H1 (cell line): ENCODE measurements around the gene GNAQ. TPM values are rescaled to one million over a fixed set of nuclear protein-coding genes. Genes with fewer than 3 reads are reported as not detected.

Experiments used
- CTCF ChIA-PET: fragments of 300-600 bp; sonication (Branson Sonifier 250); formaldehyde crosslinking; loops from one replicate; lab custom pipeline; 2021; ENCODE audit not compliant: partially characterized antibody; lab: Charles Lee
- POLR2A ChIA-PET: fragments of 300-600 bp; sonication (Branson Sonifier 250); formaldehyde crosslinking; loops from one replicate; lab custom pipeline; 2021; ENCODE audit warnings: inconsistent platforms; ENCODE audit not compliant: partially characterized antibody; lab: Charles Lee
- DNase-seq, 2 experiments: peaks; one replicate each; pipeline versions ENCODE4 v3.0.0 to v3.0.0-alpha.2; 2010 to 2022; ENCODE audit warnings: low spot score in 2 of 2, low read depth in 1 of 2, mixed read lengths in 1 of 2
- FAIRE-seq: peaks from 2 replicates; lab custom pipeline; 2011; peaks lifted over from hg19 to GRCh38; lab: Jason Lieb, UNC
- H2AFZ ChIP-seq: 2 replicates; pipeline ENCODE4 v1.8.1; 2012; ENCODE audit warnings: low read length, inconsistent platforms
- H2AK5ac ChIP-seq: 2 replicates; pipeline ENCODE4 v1.6.1; 2013; ENCODE audit warnings: low read depth, low read length
- H2BK120ac ChIP-seq: replicated peaks from 2 replicates; pipeline ENCODE3; 2013; ENCODE audit warnings: low read depth, low read length, inconsistent platforms
- H2BK12ac ChIP-seq: 2 replicates; pipeline ENCODE4 v1.6.1; 2013; ENCODE audit warnings: low read depth, low read length
- H2BK15ac ChIP-seq: 2 replicates; pipeline ENCODE4 v1.6.1; 2013; ENCODE audit warnings: low read length
- H2BK20ac ChIP-seq: 2 replicates; pipeline ENCODE4 v1.6.1; 2013; ENCODE audit warnings: low read length
- H2BK5ac ChIP-seq: 2 replicates; pipeline ENCODE4 v1.6.1; 2013; ENCODE audit warnings: low read depth, low read length
- H3K14ac ChIP-seq: 2 replicates; pipeline ENCODE4 v1.6.1; 2013; ENCODE audit warnings: inconsistent platforms; ENCODE audit not compliant: insufficient read length
- H3K18ac ChIP-seq: 2 replicates; pipeline ENCODE4 v1.6.1; 2013; ENCODE audit warnings: low read length; ENCODE audit errors: extremely low read depth
- H3K23ac ChIP-seq: 2 replicates; pipeline ENCODE4 v1.6.1; 2013; ENCODE audit warnings: inconsistent platforms; ENCODE audit not compliant: insufficient read length
- H3K23me2 ChIP-seq: 2 replicates; pipeline ENCODE4 v1.6.1; 2013; ENCODE audit warnings: low read depth, low read length
- H3K27ac ChIP-seq: 2 replicates; pipeline ENCODE4 v1.6.1; 2011; ENCODE audit warnings: low read depth, low read length, inconsistent platforms
- H3K27me3 ChIP-seq, 4 experiments: replicated peaks in 1 of 4; 1 replicate in 1 of 4; 2 replicates in 3 of 4; pipeline versions ENCODE4 v1.6.1 to v1.8.1; 2011 to 2013; ENCODE audit warnings: low read length in 3 of 4, mild to moderate bottlenecking in 3 of 4, inconsistent platforms in 2 of 4, mixed read lengths in 2 of 4, moderate library complexity in 1 of 4; ENCODE audit not compliant: control insufficient read depth in 3 of 4, insufficient read depth in 3 of 4; ENCODE audit errors: extremely low read depth in 1 of 4
- H3K36me3 ChIP-seq, 4 experiments: 2 replicates each; pipeline versions ENCODE4 v1.6.1 to v1.8.1; 2011 to 2013; ENCODE audit warnings: mild to moderate bottlenecking in 4 of 4, low read length in 3 of 4, moderate library complexity in 2 of 4, control low read depth in 1 of 4, inconsistent platforms in 1 of 4; ENCODE audit not compliant: insufficient read depth in 4 of 4, control insufficient read depth in 2 of 4
- H3K4ac ChIP-seq: replicated peaks from 2 replicates; pipeline ENCODE3; 2013; ENCODE audit warnings: low read length, low read depth, mixed read lengths, inconsistent platforms; ENCODE audit not compliant: insufficient read length
- H3K4me1 ChIP-seq, 4 experiments: replicated peaks in 1 of 4; 1 replicate in 1 of 4; 2 replicates in 3 of 4; pipeline versions ENCODE4 v1.6.1 to v1.8.1; 2011 to 2013; ENCODE audit warnings: low read length in 3 of 4, inconsistent platforms in 2 of 4, mixed read lengths in 1 of 4; ENCODE audit not compliant: insufficient read depth in 4 of 4, control insufficient read depth in 3 of 4
- H3K4me2 ChIP-seq, 2 experiments: 2 replicates each; pipeline versions ENCODE4 v1.6.1 to v1.8.1; 2011 to 2013; ENCODE audit warnings: low read depth in 2 of 2, low read length in 2 of 2, control low read depth in 1 of 2, inconsistent platforms in 1 of 2, mild to moderate bottlenecking in 1 of 2; ENCODE audit not compliant: insufficient read depth in 1 of 2
- H3K4me3 ChIP-seq, 4 experiments: fragments of 200-600, 300-600 bp in 1 of 4; sonication (generic), shearing (Covaris generic), sonication (Bioruptor Twin) in 1 of 4; 2 replicates each; pipeline versions ENCODE4 v1.5.1 to v1.8.1; 2011 to 2016; ENCODE audit warnings: low read length in 4 of 4, low read depth in 3 of 4, control low read depth in 2 of 4, inconsistent platforms in 2 of 4, mild to moderate bottlenecking in 2 of 4, mixed read lengths in 1 of 4, moderate library complexity in 1 of 4; ENCODE audit not compliant: insufficient read depth in 2 of 4; ENCODE audit errors: extremely low read depth in 1 of 4
- H3K56ac ChIP-seq: replicated peaks from 2 replicates; pipeline ENCODE3; 2013; ENCODE audit warnings: low read depth, mild to moderate bottlenecking, mixed read lengths, low read length, inconsistent platforms; ENCODE audit not compliant: insufficient read length
- H3K79me1 ChIP-seq: 2 replicates; pipeline ENCODE4 v1.6.1; 2013; ENCODE audit warnings: low read depth, low read length, control low read depth
- H3K79me2 ChIP-seq, 2 experiments: 2 replicates each; pipeline versions ENCODE4 v1.6.1 to v1.8.1; 2012 to 2013; ENCODE audit warnings: low read length in 2 of 2, mild to moderate bottlenecking in 2 of 2, inconsistent platforms in 1 of 2; ENCODE audit not compliant: insufficient read depth in 2 of 2, control insufficient read depth in 1 of 2
- H3K9ac ChIP-seq, 4 experiments: replicated peaks in 1 of 4; 1 replicate in 1 of 4; 2 replicates in 3 of 4; pipeline versions ENCODE4 v1.6.1 to v1.8.1; 2011 to 2013; ENCODE audit warnings: low read depth in 3 of 4, low read length in 3 of 4, control low read depth in 2 of 4, mild to moderate bottlenecking in 2 of 4, moderate library complexity in 2 of 4, inconsistent platforms in 1 of 4; ENCODE audit errors: extremely low read depth in 1 of 4
- H3K9me3 ChIP-seq, 2 experiments: 2 replicates each; pipeline versions ENCODE4 v1.6.1 to v1.8.1; 2012 to 2013; ENCODE audit warnings: mild to moderate bottlenecking in 2 of 2, moderate library complexity in 2 of 2, control low read depth in 1 of 2, inconsistent platforms in 1 of 2, low read depth in 1 of 2, low read length in 1 of 2, mixed read lengths in 1 of 2; ENCODE audit not compliant: insufficient read depth in 2 of 2
- H4K20me1 ChIP-seq, 2 experiments: replicated peaks in 1 of 2; 2 replicates each; pipeline versions ENCODE3 to v1.8.1; 2011 to 2013; ENCODE audit warnings: inconsistent platforms in 2 of 2, low read length in 2 of 2, mild to moderate bottlenecking in 1 of 2; ENCODE audit not compliant: insufficient read depth in 2 of 2, control insufficient read depth in 1 of 2
- H4K5ac ChIP-seq: 2 replicates; pipeline ENCODE4 v1.6.1; 2013; ENCODE audit warnings: low read length, low read depth, mixed read lengths, inconsistent platforms; ENCODE audit not compliant: insufficient read length
- H4K8ac ChIP-seq: 2 replicates; pipeline ENCODE4 v1.8.0; 2013; ENCODE audit warnings: mild to moderate bottlenecking, moderate library complexity, low read length, inconsistent platforms; ENCODE audit not compliant: insufficient read depth; ENCODE audit errors: extremely low read depth
- H4K91ac ChIP-seq: replicated peaks from 2 replicates; pipeline ENCODE3; 2013; ENCODE audit warnings: low read length, mixed read lengths, inconsistent platforms; ENCODE audit not compliant: insufficient read length
- ASH2L ChIP-seq: fragments of 200-600, 300-600 bp; sonication (generic); IDR thresholded peaks from one replicate; pipeline ENCODE4 v1.7.1; 2017; ENCODE audit warnings: low read length
- BRCA1 ChIP-seq: IDR thresholded peaks from 2 replicates; pipeline ENCODE4 v1.6.1; 2012; ENCODE audit warnings: low read depth, low read length, improper control_type of control experiment
- CBX5 ChIP-seq: fragments of 300-800, 300-1000 bp; sonication (generic); IDR thresholded peaks from 2 replicates; pipeline ENCODE4 v1.7.1; 2016; ENCODE audit warnings: antibody characterized with exemption, low read length, low read depth
- EP300 ChIP-seq, 2 experiments: IDR thresholded peaks; 1 replicate in 1 of 2; 2 replicates in 1 of 2; pipeline ENCODE4 v1.6.1; 2011 to 2012; ENCODE audit warnings: low read depth in 2 of 2, low read length in 2 of 2, mild to moderate bottlenecking in 2 of 2, borderline replicate concordance in 1 of 2, inconsistent platforms in 1 of 2, moderate library complexity in 1 of 2
- EZH2 ChIP-seq: fragments of 200-600 bp; sonication (generic); IDR thresholded peaks from 2 replicates; pipeline ENCODE4 v1.7.1; 2012; ENCODE audit warnings: low read depth, mild to moderate bottlenecking, moderate library complexity, low read length, inconsistent platforms; ENCODE audit not compliant: severe bottlenecking
- FOSL1 ChIP-seq: IDR thresholded peaks from 2 replicates; pipeline ENCODE4 v1.6.1; 2011; ENCODE audit warnings: mild to moderate bottlenecking, low read depth, low read length, moderate library complexity; ENCODE audit not compliant: insufficient read depth
- POLR2A ChIP-seq, 2 experiments: IDR thresholded peaks; 1 replicate in 1 of 2; 2 replicates in 1 of 2; pipeline ENCODE4 v1.6.1; 2011; ENCODE audit warnings: low read depth in 2 of 2, low read length in 2 of 2, mild to moderate bottlenecking in 2 of 2; ENCODE audit errors: control extremely low read depth in 1 of 2
- POLR2AphosphoS5 ChIP-seq: IDR thresholded peaks from 2 replicates; pipeline ENCODE4 v1.6.1; 2011; ENCODE audit warnings: low read depth, low read length
- RBBP5 ChIP-seq: IDR thresholded peaks from 2 replicates; pipeline ENCODE4 v1.7.1; 2012; ENCODE audit warnings: low read depth, mild to moderate bottlenecking, inconsistent platforms, low read length, moderate library complexity, borderline replicate concordance
- SIN3A ChIP-seq, 2 experiments: IDR thresholded peaks in 1 of 2; conservative IDR thresholded peaks in 1 of 2; 2 replicates each; pipeline ENCODE4 v1.6.1; 2011 to 2012; ENCODE audit warnings: low read length in 2 of 2, improper control_type of control experiment in 1 of 2, low read depth in 1 of 2, mild to moderate bottlenecking in 1 of 2
- TCF12 ChIP-seq: IDR thresholded peaks from 2 replicates; pipeline ENCODE4 v1.6.1; 2011; ENCODE audit warnings: low read depth, mild to moderate bottlenecking, low read length
- polyA plus RNA-seq, 7 experiments: library from polyadenylated mRNA; depleted of rRNA in 3 of 7; stranded (reverse) in 5 of 7; unstranded in 2 of 7; fragments of >200 nt in 5 of 7; fragments of 200-250 nt in 2 of 7; gene quantifications; 1 replicate in 5 of 7; 2 replicates in 1 of 7; 4 replicates in 1 of 7; pipeline versions ENCODE4 v1.2.1 to v1.2.3, GENCODE V29; 2011 to 2013; ENCODE audit warnings: missing spikeins in 2 of 7, mixed read lengths in 2 of 7
- total RNA-seq: library from RNA; stranded (reverse); fragmentation: NEBNext Ultra II Directional; extraction: Animal tissue kit (Norgen Biotek cat#: 25700); gene quantifications from 2 replicates; pipeline ENCODE4 v1.2.1, GENCODE V29; 2021

GNAQ gene
- total and polyA plus RNA-seq, 2 of the 8 experiments (the other 6 are each of a cell fraction or from before 2014, with no cell fraction given): 22.8 to 63.8 TPM

DNA sequence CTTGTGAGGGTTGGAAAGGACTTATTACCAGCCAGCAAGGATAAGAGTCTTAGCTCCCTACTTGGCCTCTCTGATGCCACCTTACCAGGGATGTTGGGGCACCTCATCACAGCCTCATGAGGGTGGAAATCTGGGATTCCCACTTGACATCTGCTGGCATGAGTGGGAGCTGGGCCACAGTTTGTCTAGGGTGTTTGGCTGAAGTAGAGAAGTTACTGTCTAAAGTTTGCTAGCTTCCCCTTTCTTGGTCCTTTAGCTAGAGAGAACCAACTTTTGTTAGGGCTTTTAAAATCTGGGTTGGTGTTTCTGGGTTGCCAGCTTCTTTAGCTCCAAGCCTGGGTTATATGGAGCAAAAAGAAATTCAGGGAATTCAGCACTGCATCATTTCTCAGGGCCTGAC lies 326.0 kb downstream of the GNAQ start:
- Histone ChIP-seq H3K9ac (no peak overlapping the region), H3K14ac (no peak overlapping the region), H2AFZ (no peak overlapping the region), H3K4me1 (no peaks in the 10 kb centered on the region), H2BK20ac (no peak overlapping the region), H3K9me3 (peaks cover 4 to 16% of the 10 kb centered on the region in 2 experiments; a peak in 3 of 4 replicates), H4K5ac (no peak overlapping the region), H3K23me2 (peaks cover 1% of the 10 kb centered on the region; the same call in 1 of the 2 replicates), H4K91ac (no peak overlapping the region), H2AK5ac (no peak overlapping the region), H2BK12ac (no peak overlapping the region), H4K20me1 (no peaks in the 10 kb centered on the region), H2BK120ac (no peak overlapping the region), H4K8ac (no peak overlapping the region), H3K23ac (no peak overlapping the region), H3K18ac (no peak overlapping the region; the same call in 1 of the 2 replicates), H3K4me3 (no peak overlapping the region), H3K79me2 (no peaks in the 10 kb centered on the region), H3K79me1 (no peaks in the 10 kb centered on the region), H3K56ac (no peak overlapping the region), H3K4ac (no peak overlapping the region), H2BK5ac (no peak overlapping the region), H3K27ac (no peak overlapping the region), H3K4me2 (no peak overlapping the region), H2BK15ac (0 out of 2 replicates have a peak overlapping the region, but pooled peaks have one; percentile 88), H3K36me3 (no peaks in the 10 kb centered on the region), H3K27me3 (no peaks in the 10 kb centered on the region)
- TF ChIP-seq POLR2A (IDR thresholded peaks at IDR 0.05; ENCODE audit: control extremely low read depth in 1 of 2, low read depth in 2 of 2, low read length in 2 of 2): no peak
- TF ChIP-seq FOSL1: no peak
- no peak for TF ChIP-seq EZH2
- TF ChIP-seq BRCA1: no peak
- no peak for TF ChIP-seq TCF12
- no peak for TF ChIP-seq EP300 (IDR thresholded peaks at IDR 0.05; ENCODE audit: borderline replicate concordance in 1 of 2, low read depth in 2 of 2, low read length in 2 of 2)
- no peak for TF ChIP-seq ASH2L
- no peak for TF ChIP-seq POLR2AphosphoS5
- TF ChIP-seq SIN3A (conservative IDR thresholded peaks at IDR 0.05 in 1 of 2, IDR thresholded peaks at IDR 0.05 in 1 of 2; ENCODE audit: low read depth in 1 of 2, low read length in 2 of 2): no peak
- no peak for TF ChIP-seq RBBP5
- TF ChIP-seq CBX5: no peak
- no peak for DNase-seq
- POLR2A ChIA-PET: no interaction called here
- CTCF ChIA-PET: no interaction called here
- no peak for FAIRE-seq
